Muscle layer of colon (tissue), 2 donors: ENCODE data around the gene KCNT2.

Source experiments
- H3K27ac ChIP-seq: one replicate; pipeline ENCODE4 v1.7.0; 2013; ENCODE audit warnings: low read depth, mild to moderate bottlenecking, low read length, moderate library complexity
- H3K27me3 ChIP-seq, 2 donors: one replicate each; pipeline ENCODE4 v1.7.0; 2013; ENCODE audit warnings: low read length in 2 of 2, mild to moderate bottlenecking in 2 of 2; ENCODE audit not compliant: insufficient read depth in 2 of 2, control insufficient read depth in 1 of 2
- H3K36me3 ChIP-seq: one replicate; pipeline ENCODE4 v1.7.0; 2013; ENCODE audit warnings: mild to moderate bottlenecking, low read length; ENCODE audit not compliant: insufficient read depth
- H3K4me1 ChIP-seq: one replicate; pipeline ENCODE4 v1.7.0; 2013; ENCODE audit warnings: mild to moderate bottlenecking, low read length; ENCODE audit not compliant: insufficient read depth
- H3K4me3 ChIP-seq, 2 donors: one replicate each; pipeline ENCODE4 v1.7.0; 2013; ENCODE audit warnings: low read length in 2 of 2, low read depth in 1 of 2, mild to moderate bottlenecking in 1 of 2, moderate library complexity in 1 of 2
- H3K9ac ChIP-seq: one replicate; pipeline ENCODE4 v1.7.0; 2013; ENCODE audit warnings: low read length
- H3K9me3 ChIP-seq: one replicate; pipeline ENCODE4 v1.7.0; 2013; ENCODE audit warnings: mild to moderate bottlenecking, low read length
- donor health status: abdominal sarcoma.
- donor health status: Adenocarcinoma of cecum.

Gene KCNT2

GRCh38 chr1:196590012-196590708 is 18.1 kb downstream of the KCNT2 start:
- H3K27ac ChIP-seq, result no peak overlapping the region
- no peaks in the 10 kb centered on the region for H3K9me3 ChIP-seq
- H3K4me3 ChIP-seq, result no peak overlapping the region
- H3K9ac ChIP-seq, result no peak overlapping the region
- no peaks in the 10 kb centered on the region for H3K4me1 ChIP-seq
- H3K27me3 ChIP-seq, result no peaks in the 10 kb centered on the region
- no peaks in the 10 kb centered on the region for H3K36me3 ChIP-seq

- Histone ChIP-seq H3K4me3 (no peak overlapping the region), H3K4me1 (no peaks in the 10 kb centered on the region), H3K27me3 (no peaks in the 10 kb centered on the region), H3K9me3 (no peaks in the 10 kb centered on the region), H3K36me3 (no peaks in the 10 kb centered on the region), H3K27ac (no peak overlapping the region), H3K9ac (no peak overlapping the region)
These were observed 23.5 kb downstream of the KCNT2 start for GRCh38 chr1:196584696-196585095.

- Histone ChIP-seq H3K36me3 (no peaks in the 10 kb centered on the region), H3K27me3 (no peaks in the 10 kb centered on the region), H3K9ac (no peak overlapping the region), H3K27ac (no peak overlapping the region), H3K4me1 (no peaks in the 10 kb centered on the region), H3K4me3 (no peak overlapping the region), H3K9me3 (no peaks in the 10 kb centered on the region)
These were observed 30.9 kb downstream of the KCNT2 start for GRCh38 chr1:196577386-196577785.

GRCh38 chr1:196573226-196573625 is 35.0 kb downstream of the KCNT2 start:
- no peak overlapping the region for H3K9ac ChIP-seq
- no peak overlapping the region for H3K4me3 ChIP-seq
- H3K4me1 ChIP-seq, result no peaks in the 10 kb centered on the region
- no peak overlapping the region for H3K27ac ChIP-seq
- H3K27me3 ChIP-seq, result no peaks in the 10 kb centered on the region
- H3K9me3 ChIP-seq, result no peaks in the 10 kb centered on the region
- H3K36me3 ChIP-seq, result no peaks in the 10 kb centered on the region

- no peak overlapping the region for H3K27ac ChIP-seq
- H3K27me3 ChIP-seq, result no peaks in the 10 kb centered on the region
- no peaks in the 10 kb centered on the region for H3K9me3 ChIP-seq
- no peak overlapping the region for H3K4me3 ChIP-seq
- H3K36me3 ChIP-seq, result no peaks in the 10 kb centered on the region
- H3K4me1 ChIP-seq, result no peaks in the 10 kb centered on the region
- no peak overlapping the region for H3K9ac ChIP-seq
These were observed 41.0 kb downstream of the KCNT2 start for GRCh38 chr1:196567238-196567637.

GRCh38 chr1:196563768-196564167 is 44.5 kb downstream of the KCNT2 start:
- no peak overlapping the region for H3K4me3 ChIP-seq

GRCh38 chr1:196559314-196559713 is 48.9 kb downstream of the KCNT2 start:
- no peak overlapping the region for H3K4me3 ChIP-seq
- no peak overlapping the region for H3K27ac ChIP-seq
- no peaks in the 10 kb centered on the region for H3K4me1 ChIP-seq
- H3K9me3 ChIP-seq, result no peaks in the 10 kb centered on the region
- H3K9ac ChIP-seq, result no peak overlapping the region
- no peaks in the 10 kb centered on the region for H3K27me3 ChIP-seq
- no peaks in the 10 kb centered on the region for H3K36me3 ChIP-seq

More at GRCh38 chr1:196563768-196564167, 44.5 kb downstream of the KCNT2 start:
- Histone ChIP-seq H3K27me3 (no peaks in the 10 kb centered on the region), H3K9me3 (no peaks in the 10 kb centered on the region), H3K4me1 (no peaks in the 10 kb centered on the region), H3K36me3 (no peaks in the 10 kb centered on the region), H3K9ac (no peak overlapping the region), H3K27ac (no peak overlapping the region)

DNA sequence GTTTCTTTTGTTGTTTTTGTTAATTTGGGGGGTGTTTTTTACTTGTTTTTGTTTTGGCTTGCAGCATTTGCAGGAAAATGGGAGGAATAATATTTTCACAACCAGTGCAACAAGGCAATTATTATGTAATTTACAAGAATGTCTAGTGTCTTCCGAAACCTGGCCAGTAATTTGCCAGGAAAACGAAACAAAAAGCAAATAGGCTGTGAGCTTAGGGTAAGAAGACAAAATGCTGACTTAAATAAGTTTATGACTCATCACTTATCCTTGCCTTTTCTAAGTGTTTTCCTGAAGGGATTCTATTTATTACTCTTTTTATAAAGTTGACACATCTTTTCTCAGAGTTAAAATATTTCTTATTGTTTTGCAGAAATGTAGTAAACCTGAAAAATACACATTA is 49.8 kb downstream of the KCNT2 start:
- H3K9me3 ChIP-seq, result no peaks in the 10 kb centered on the region
- H3K4me1 ChIP-seq, result no peaks in the 10 kb centered on the region
- no peak overlapping the region for H3K27ac ChIP-seq
- H3K4me3 ChIP-seq, result no peak overlapping the region
- no peaks in the 10 kb centered on the region for H3K36me3 ChIP-seq
- H3K27me3 ChIP-seq, result no peaks in the 10 kb centered on the region
- H3K9ac ChIP-seq, result no peak overlapping the region

DNA sequence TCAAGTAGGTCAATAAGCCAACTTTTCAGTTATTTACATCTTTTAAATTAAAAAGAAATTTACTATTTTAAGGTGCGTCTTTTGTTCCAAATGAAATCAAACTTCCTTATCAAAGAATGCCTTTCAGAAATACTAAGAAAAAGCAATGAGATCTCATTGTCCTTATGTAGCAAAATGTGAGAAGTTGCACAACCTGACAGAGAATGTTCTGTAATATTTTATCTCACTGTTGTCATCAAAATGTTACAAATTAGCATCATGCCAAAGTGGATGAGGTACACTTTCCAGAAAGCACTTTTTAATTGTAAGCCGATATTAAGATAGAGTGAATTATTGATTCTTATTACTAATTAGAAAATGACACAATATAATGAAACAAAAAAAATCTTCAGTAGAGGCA is 50.4 kb downstream of the KCNT2 start:
- Histone ChIP-seq H3K4me1 (no peaks in the 10 kb centered on the region), H3K27ac (no peak overlapping the region), H3K9ac (no peak overlapping the region), H3K36me3 (no peaks in the 10 kb centered on the region), H3K4me3 (no peak overlapping the region), H3K27me3 (no peaks in the 10 kb centered on the region), H3K9me3 (no peaks in the 10 kb centered on the region)

GRCh38 chr1:196550731-196551130 is 57.5 kb downstream of the KCNT2 start:
- no peak overlapping the region for H3K27ac ChIP-seq
- no peaks in the 10 kb centered on the region for H3K27me3 ChIP-seq
- H3K4me1 ChIP-seq, result peaks cover 5% of the 10 kb centered on the region
- no peak overlapping the region for H3K4me3 ChIP-seq
- H3K9me3 ChIP-seq, result no peaks in the 10 kb centered on the region
- H3K36me3 ChIP-seq, result no peaks in the 10 kb centered on the region
- H3K9ac ChIP-seq, result no peak overlapping the region

- no peak overlapping the region for H3K4me3 ChIP-seq
- H3K27ac ChIP-seq, result no peak overlapping the region
- no peaks in the 10 kb centered on the region for H3K27me3 ChIP-seq
- no peak overlapping the region for H3K9ac ChIP-seq
- H3K36me3 ChIP-seq, result no peaks in the 10 kb centered on the region
- no peaks in the 10 kb centered on the region for H3K9me3 ChIP-seq
- H3K4me1 ChIP-seq, result peaks cover 5% of the 10 kb centered on the region
These were observed 61.7 kb downstream of the KCNT2 start for GRCh38 chr1:196546272-196547111.
